ENCODE measurements around the gene MEIS2. TPM values are rescaled to one million over a fixed set of nuclear protein-coding genes. Genes with fewer than 3 reads are reported as not detected.

MEIS2 gene
- total RNA-seq, 6 donors from 2014 or later: 13.7 to 53.4 (median 21.4) TPM

DNA sequence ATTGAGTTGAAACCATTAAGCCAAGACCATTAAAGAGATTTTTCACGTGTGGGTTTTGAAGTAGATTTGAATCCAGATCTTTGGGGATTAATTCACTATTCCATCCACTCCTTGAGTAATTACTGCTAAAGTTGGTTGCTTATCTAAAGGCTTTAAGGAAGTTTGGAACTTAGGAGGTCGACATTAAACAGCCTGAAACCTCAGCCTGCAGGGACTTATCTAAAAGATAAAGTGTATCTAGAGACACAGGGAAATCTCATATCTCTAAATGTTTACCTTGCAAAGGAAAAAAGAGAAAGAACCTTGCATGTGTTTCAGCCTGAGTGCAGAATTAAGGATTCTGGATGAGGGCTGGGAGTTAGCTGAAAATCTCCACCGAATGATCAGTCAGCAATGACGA lies 158.6 kb downstream of the MEIS2 start:
- TF ChIP-seq POLR2AphosphoS5 (IDR thresholded peaks at IDR 0.05): no peak
- no peak for TF ChIP-seq POLR2A (IDR thresholded peaks at IDR 0.05)
- TF ChIP-seq EP300 (IDR thresholded peaks at IDR 0.05): no peak
- TF ChIP-seq, protein P1, sequence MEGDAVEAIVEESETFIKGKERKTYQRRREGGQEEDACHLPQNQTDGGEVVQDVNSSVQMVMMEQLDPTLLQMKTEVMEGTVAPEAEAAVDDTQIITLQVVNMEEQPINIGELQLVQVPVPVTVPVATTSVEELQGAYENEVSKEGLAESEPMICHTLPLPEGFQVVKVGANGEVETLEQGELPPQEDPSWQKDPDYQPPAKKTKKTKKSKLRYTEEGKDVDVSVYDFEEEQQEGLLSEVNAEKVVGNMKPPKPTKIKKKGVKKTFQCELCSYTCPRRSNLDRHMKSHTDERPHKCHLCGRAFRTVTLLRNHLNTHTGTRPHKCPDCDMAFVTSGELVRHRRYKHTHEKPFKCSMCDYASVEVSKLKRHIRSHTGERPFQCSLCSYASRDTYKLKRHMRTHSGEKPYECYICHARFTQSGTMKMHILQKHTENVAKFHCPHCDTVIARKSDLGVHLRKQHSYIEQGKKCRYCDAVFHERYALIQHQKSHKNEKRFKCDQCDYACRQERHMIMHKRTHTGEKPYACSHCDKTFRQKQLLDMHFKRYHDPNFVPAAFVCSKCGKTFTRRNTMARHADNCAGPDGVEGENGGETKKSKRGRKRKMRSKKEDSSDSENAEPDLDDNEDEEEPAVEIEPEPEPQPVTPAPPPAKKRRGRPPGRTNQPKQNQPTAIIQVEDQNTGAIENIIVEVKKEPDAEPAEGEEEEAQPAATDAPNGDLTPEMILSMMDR (IDR thresholded peaks at IDR 0.05): no peak
- Histone ChIP-seq H3K27ac (no peak overlapping the region), H3K4me1 (no peaks in the 10 kb centered on the region), H3K4me3 (no peak overlapping the region), H3K27me3 (no peaks in the 10 kb centered on the region), H3K9me3 (no peaks in the 10 kb centered on the region), H3K36me3 (peaks cover 0 to 3% (median 0%) of the 10 kb centered on the region in 4 donors)
- DNase-seq (no peak), ATAC-seq (ENCODE audit: low FRiP score in 2 of 2) (no peak)
- 71 to 74% methylated on average over 4 of the region's 4 CpGs for WGBS, 2 donors

DNA sequence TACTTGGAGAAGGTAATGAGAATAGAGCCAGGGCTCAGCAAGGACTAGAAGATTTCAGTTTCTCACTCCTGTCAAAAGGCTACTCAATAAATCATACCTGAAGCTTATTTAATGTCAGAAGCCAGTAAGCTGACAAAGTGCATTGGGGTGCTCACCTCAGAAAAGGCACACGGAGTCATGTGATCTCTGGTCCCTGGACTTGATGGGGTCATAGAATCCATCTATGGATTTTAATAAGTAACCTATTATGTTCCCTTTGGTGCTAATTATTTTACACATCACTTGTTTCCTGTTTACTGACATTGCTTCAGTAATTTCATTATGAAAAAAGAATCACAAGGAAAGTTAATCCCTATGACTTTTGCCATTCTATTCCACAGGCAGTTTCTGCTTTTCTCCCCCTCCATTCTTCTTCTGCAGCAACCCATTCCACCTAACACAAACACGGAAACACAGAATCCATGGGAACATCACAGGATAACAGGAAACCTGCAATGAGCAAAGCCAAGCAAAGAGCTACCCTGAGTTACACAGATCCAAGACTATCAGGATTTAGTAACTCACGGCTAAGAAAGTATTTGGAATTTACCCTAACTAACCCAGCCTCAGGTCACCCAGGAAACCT lies 159.6 kb downstream of the MEIS2 start:
- ATAC-seq (ENCODE audit: low FRiP score in 2 of 2): no peak
- Histone ChIP-seq H3K4me3 (no peak overlapping the region), H3K27me3 (no peaks in the 10 kb centered on the region), H3K27ac (no peak overlapping the region), H3K36me3 (peaks cover 0 to 3% (median 0%) of the 10 kb centered on the region in 4 donors), H3K4me1 (no peaks in the 10 kb centered on the region), H3K9me3 (no peaks in the 10 kb centered on the region)
- WGBS, 2 donors: 78 to 87% methylated on average over 3 of the region's 3 CpGs
- TF ChIP-seq, protein P1 (IDR thresholded peaks at IDR 0.05): no peak
- no peak for TF ChIP-seq EP300 (IDR thresholded peaks at IDR 0.05)
- no peak for TF ChIP-seq POLR2A (IDR thresholded peaks at IDR 0.05)
- DNase-seq: no peak

DNA sequence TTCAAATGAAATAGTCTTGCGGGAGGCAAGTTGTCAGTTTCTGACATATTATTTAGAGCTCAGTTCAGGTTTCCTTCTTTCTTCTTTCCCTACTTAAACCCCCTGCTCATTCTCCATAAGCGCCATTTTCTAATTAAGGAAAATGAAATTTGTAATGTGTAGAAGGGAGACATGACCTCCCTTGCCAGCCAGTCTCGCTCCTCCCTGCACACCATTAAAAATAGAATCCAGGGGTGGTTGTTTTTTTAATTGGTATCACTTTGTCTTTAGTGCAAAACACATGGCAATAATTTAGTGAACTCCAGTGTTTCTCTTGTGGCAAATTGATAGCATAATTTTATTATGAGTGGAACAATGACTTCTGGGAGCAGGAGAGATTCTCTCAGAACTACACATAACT lies 160.1 kb downstream of the MEIS2 start:
- Histone ChIP-seq H3K4me3 (no peak overlapping the region), H3K27ac (no peak overlapping the region), H3K36me3 (peaks cover 0 to 3% (median 0%) of the 10 kb centered on the region in 4 donors), H3K27me3 (no peaks in the 10 kb centered on the region), H3K4me1 (no peaks in the 10 kb centered on the region), H3K9me3 (no peaks in the 10 kb centered on the region)
- DNase-seq (no peak), ATAC-seq (ENCODE audit: low FRiP score in 2 of 2) (no peak)
- TF ChIP-seq POLR2AphosphoS5 (IDR thresholded peaks at IDR 0.05): no peak
- TF ChIP-seq, protein P1 (IDR thresholded peaks at IDR 0.05): no peak
- TF ChIP-seq EP300 (IDR thresholded peaks at IDR 0.05): no peak
- WGBS, 2 donors: 87 to 92% methylated on average over 3 of the region's 3 CpGs

DNA sequence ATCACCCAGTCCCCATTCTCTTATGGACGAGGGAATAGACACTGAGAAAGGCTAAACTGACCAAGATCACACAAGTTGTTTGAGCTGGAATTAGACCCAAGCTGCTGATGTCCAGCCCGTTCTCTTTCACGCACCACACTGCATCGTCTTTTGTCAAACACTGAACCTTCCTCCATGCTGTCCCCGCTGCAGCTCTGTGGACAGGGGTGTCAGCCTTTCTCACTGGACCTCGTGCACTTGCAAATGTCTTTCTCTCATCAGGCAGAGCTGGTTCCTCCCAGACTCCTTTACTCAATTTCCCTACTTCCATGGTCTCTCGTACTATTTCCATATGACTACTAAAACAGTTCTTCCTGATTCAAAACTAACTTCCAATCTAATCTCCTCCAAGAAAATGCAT lies 161.6 kb downstream of the MEIS2 start:
- Histone ChIP-seq H3K4me1 (no peaks in the 10 kb centered on the region), H3K27ac (no peak overlapping the region), H3K4me3 (no peak overlapping the region), H3K27me3 (no peaks in the 10 kb centered on the region), H3K9me3 (no peaks in the 10 kb centered on the region), H3K36me3 (peaks cover 0 to 3% (median 0%) of the 10 kb centered on the region in 4 donors)
- 91 to 95% methylated on average over 7 of the region's 7 CpGs for WGBS, 2 donors
- TF ChIP-seq POLR2AphosphoS5 (IDR thresholded peaks at IDR 0.05) (no peak), EP300 (IDR thresholded peaks at IDR 0.05) (no peak), POLR2A (IDR thresholded peaks at IDR 0.05) (no peak)
- TF ChIP-seq, protein P1 (IDR thresholded peaks at IDR 0.05): no peak
- no peak for DNase-seq
- no peak for ATAC-seq (ENCODE audit: low FRiP score in 2 of 2)

DNA sequence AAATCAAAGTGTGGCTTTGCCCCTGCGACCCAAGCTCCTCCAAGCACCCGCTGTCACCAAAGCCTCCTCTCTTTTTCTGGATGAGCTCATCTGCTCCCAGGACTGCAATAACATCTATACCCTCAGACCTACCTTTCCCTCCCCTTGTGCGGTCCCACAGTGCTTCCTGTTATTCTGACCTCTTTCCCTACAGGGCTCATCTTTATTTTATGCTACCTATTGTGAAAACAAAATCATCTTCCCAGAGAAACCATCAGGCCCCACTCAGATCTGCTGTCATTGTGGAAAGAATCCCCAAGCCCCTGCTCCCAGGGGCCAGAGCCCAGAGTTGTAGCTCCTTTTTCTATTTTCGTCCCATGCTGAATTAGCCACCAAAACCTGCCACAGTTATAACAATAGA lies 162.2 kb downstream of the MEIS2 start:
- no peaks in the 10 kb centered on the region for H3K9me3 ChIP-seq
- DNase-seq (no peak), ATAC-seq (ENCODE audit: low FRiP score in 2 of 2) (no peak)
- H3K27ac ChIP-seq: no peak overlapping the region
- H3K27me3 ChIP-seq: no peaks in the 10 kb centered on the region
- peaks cover 0 to 3% (median 0%) of the 10 kb centered on the region in 4 donors for H3K36me3 ChIP-seq
- H3K4me3 ChIP-seq: no peak overlapping the region
- WGBS, 2 donors: 87 to 97% methylated on average over 4 of the region's 4 CpGs
- no peaks in the 10 kb centered on the region for H3K4me1 ChIP-seq
- TF ChIP-seq EP300 (IDR thresholded peaks at IDR 0.05) (no peak), POLR2AphosphoS5 (IDR thresholded peaks at IDR 0.05) (no peak), POLR2A (IDR thresholded peaks at IDR 0.05) (no peak)
- TF ChIP-seq, protein P1 (IDR thresholded peaks at IDR 0.05): no peak
